NCI-H2029 (cell line): ENCODE results near the gene INTS1.
A peak's percentile ranks its signal among the peaks of the same experiment; 100 is the strongest.

Experiments
- DNase-seq: peaks from one replicate; lab custom pipeline; 2025; lab: John Stamatoyannopoulos, UW

Gene INTS1

DNA sequence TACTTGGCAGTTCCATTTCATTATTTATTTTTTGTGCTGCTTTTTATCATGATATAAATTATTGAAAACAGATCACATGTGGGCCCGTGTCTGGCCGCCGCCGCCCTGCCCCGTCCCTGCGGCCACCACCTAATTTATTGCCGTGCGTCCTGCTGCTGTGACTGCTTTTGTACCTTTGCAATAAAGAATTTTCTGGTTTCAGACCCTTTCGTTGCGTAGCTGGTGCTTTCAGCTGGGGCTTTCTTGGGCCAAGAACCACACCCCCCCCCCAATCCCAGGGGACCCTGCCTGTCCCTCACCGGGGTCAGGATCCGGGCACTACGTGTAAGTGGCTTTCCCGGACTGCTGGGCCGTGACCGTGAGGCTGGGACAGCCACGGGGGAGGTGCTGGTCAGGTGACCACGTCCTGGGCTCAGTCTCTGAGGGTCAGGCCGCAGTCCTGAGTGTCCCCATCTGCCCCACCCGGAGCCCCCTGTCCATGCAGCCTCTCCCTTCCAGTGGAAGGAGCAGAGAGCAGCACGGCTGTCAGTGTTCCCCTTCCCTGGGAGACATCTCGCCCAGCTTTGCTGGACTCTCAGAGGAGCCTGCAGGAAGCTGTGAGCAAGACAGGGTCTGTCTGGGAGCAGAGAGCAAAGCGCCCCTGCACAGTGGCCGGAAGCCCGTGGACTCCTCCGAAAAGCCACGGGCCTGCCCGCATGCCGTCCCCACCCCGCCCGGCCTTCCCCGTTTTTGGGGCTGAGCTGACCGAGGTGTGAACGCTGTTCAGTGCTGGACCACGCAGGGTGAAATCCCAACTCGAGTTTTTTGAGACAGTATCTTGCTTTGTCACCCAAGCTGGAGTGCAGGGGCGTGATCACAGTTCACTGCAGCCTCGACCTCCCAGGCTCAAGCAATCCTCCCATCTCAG, 38.9 kb upstream of the INTS1 start:
- DNase-seq, result no peak

DNA sequence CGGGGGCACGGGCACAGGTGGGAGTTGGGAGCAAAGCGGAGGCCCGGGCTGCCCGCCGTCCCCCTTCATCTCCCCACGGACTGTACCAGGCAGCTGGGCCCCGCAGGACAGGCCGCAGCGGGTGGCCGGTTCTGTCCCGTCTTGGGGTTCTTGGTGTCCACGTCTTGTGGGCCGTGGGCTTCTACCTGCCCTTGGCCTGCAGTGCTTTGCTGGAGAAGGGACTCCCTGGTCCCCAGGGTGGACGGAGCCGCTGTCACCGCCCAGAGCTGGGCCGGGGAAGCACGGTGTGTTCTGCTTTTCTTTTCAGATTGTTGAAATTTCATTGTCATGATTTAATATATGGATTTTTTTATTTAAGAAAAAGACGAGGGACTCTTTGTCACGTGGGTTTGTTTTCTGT, 38.1 kb upstream of the INTS1 start:
- DNase-seq, result no peak

DNA sequence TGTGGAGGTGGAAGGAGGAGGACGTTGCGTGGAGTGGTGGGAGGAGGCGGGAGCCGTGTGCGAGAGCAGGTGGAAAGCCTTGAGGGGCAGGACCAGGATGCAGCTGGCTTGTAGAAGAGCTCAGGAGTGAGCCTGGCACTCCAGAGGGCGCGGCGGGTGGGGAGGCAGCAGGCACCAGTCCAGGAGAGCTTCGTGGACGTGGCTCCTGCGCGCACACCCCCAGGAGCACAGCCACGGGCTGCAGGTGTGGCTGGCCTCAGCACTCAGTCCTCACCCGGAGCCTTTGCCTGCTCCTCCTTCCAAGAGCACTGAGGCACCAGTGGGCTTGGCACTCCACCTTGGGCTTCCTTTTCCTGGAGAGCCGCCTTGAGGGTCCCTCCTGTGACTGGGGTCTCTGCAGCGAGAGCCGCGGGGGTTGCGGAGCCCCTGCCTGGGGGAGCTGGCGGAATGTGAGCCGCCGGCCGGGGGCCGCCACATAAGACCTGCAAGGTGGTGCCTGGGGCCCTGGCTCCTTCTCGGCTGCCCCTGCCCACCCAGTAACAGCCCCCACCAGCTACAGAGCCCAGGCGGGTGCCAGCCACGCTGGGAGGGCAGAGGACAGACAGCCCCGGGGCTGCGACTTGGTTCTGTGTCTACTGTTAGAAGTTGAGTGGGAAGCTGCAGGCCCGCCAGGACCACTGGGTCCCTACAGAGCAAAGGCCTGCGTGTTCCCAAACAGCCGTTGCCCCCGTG, 37.4 kb upstream of the INTS1 start:
- no peak for DNase-seq

DNA sequence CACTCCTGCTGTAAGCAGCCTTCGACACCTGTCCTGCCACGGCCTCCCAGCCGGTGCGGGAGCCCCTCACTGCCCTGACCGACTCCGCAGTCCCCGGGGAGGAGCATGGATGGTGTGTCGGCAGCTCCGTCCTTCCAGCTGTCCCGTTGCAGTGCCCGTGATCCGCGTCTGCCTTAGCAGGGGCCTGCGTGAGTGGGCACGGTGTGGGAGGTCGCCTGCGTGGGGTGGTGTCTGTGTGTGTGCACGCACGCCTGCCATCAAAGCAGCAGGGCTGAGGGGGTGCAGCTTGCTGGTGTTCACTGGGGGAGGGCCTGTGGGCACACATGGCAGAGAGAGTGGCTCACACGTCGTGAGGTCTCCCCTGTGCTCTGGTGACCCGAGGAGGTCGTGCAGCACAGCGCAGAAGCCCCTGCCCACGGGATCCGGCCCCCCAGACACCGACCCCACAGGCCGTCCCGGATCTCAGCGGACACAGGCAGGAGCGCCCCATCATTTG, 36.6 kb upstream of the INTS1 start:
- no peak for DNase-seq

DNA sequence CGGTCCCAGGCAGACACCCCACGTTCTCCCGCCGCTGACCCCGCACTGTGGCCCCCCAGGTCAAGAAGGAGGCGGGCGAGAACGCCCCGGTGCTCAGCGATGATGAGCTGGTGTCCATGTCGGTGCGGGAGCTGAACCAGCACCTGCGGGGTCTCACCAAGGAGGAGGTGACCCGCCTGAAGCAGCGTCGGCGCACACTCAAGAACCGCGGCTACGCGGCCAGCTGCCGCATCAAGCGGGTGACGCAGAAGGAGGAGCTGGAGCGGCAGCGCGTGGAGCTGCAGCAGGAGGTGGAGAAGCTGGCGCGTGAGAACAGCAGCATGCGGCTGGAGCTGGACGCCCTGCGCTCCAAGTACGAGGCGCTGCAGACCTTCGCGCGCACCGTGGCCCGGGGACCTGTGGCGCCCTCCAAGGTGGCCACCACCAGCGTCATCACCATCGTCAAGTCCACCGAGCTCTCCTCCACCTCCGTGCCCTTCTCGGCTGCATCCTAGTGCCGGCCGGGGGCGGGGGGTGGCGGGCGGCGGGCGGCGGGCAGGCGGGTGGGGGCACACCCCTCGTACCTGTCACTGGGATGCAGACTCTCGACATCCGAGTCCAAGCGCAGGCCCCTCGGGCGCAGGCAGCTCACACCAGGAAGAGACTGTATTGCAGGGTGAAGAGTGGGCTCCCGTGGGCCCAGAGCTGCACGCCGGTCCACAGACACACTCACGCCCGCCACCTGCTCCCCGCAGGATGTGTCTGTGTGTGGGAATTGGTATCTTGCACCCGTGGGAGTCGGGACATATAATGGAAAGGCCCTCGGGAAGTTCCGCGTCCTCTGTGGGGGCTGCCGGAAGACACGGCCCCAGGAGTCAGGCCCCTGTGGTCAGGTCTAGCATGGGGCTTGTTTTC, 35.9 kb upstream of the INTS1 start:
- DNase-seq, result no peak

DNA sequence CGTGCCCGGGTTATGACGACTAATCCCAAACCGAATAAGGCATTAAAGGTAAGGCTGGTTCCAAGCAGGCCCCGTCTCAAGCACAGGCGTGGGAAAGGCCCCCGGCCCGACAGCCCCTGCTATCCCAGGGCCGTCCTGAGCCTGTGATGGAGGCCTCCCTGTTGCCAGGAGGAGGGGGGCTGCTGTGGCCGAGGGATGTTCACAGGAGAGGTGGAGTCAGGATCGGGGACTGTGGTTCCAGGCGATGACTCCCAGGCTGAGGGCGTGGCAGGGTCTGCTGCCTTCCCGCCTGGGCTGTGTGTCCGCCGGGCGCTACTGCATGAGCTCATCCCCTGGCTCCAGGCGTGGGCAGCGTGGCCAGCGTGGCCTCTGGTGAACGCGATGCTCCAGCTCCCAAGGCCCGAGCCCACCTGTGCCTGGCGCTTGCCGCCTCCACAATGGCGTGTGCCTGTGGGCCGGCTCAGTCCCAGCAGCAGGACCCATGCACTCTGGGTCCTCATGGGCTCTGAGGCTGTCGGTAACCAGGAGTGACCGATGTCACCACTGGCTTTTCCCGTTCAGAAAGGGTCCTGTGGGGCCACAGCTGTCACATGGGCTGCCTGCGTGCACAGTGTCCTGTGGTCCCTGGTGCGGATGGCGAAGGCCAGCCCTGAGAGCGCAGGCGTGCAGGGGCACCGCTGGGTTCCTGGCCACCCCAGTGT, 35.1 kb upstream of the INTS1 start:
- DNase-seq, result no peak

DNA sequence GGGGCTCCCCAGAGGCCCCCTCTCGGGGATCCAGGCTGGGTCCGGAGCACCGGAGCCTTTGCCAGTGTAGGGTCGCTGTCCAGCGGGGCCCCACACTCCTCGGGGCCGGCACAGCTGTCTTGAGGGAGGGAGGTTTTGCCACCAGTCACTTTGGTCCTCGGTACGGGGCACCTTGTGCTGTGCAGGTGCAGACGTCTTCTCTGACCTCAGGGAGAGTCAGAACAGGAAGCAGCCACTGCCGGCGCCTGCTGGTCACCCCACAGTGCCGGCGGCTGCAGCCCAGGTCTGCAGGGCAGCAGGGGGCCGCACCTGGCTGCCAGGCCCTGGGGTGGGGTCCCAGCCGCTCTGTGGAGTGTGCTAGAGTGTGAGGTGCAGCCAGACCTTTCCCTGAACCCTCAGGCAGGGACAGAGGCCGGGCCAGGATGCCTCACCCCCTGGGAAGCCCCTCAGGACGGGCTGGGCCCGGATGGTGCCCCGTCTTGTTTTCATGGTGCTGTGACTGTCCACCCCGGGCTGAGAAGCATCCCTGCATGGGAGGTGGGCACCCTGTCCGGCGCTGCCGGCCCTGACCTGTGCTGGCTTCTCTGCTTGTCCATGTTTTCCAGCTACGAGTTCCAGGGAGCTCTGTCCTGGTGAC, 34.5 kb upstream of the INTS1 start:
- no peak for DNase-seq

DNA sequence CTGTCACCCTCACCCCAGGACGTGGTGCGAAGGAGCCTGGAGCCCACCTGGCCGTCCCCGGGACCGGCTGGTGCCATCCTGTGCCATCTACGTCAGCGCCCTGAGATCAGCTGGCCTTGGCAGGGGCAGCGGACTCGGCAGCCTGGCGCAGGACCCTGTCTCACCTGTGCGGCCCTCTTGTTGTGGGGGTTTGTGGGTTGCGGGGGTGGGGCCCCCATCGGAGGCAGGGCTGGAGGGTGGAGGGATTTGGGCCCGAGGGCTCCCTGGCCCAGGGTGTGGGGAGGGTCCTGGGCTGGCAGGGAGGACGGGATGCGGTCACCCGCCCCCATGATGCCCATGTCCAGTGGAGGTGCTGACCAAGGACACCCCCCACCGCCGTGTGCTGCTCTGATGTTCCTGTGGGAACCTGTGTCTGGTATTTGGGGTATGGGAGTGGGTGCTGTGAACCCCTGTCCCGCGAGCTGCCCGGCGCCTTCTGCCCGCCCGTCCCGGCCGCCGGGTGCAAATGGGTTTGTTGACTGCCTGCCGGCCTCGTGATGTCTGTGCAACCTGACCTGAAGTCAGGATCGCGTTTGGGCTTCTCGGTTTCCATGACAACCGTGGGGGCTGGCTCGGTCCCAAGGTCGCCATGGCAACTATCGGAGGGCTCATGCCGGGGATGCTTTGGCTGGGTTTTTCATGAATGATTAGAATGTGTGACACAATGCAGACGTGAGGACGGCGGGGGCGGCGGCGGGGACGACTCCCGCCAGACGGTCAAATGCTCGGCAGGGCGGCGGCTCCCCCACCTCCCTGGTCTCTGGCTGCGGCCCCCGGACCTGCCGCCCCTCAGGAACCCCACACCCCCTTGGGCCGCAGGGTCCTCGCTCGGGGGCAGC, 33.6 kb upstream of the INTS1 start:
- no peak for DNase-seq

DNA sequence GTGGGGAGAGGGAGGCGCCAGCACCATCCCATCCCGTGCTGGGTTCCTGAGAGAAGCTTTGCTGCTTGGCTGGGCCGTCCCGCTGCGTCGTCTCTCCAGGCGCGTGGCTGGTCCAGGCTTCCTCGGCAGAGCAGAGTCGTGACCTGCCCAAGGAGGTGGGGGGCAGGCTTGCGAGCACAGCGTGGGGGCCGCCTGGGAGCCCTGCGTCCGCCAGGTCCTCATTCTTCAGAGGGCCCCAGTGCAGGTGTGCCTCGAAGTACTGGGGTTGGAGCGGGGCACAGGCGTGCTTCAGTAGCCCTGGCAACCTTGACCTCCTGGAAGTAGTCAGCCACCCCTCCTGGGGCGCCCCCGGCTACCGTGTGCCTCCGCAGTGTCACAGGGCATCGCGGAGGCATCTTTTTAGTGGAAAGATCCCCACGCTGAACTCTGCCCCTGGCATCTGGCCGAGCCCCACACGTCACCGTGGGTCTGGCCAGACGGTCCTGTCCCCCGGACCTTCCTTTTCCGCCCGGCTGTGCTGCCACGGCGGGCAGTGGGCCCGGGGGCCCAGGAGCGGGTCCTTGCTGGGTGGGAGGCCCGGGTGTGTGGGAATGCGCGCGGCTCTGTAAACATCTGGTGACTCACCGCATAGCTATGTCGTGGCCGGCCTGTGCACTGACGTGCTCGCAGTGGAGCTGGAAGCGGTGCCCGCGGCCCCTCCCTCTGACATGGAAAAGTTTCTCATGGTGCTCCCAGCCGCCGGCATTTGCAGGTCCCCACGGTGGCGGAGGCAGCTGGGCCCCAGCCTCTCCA, 32.8 kb upstream of the INTS1 start:
- DNase-seq, result no peak

DNA sequence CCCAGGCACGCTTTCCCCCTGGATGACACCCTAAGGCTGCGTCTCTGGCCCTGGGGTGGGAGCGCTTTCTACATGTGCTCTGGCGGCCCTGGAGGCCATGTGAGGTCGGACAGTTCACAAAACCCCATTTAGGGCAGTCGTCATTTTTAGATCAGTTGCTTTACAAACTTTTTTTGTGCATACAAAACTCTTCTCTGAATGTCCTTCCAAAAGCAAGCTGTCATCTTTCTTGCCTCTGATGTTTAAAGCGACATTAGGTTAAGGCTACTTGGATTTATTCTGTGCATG, 32.2 kb upstream of the INTS1 start:
- no peak for DNase-seq

DNA sequence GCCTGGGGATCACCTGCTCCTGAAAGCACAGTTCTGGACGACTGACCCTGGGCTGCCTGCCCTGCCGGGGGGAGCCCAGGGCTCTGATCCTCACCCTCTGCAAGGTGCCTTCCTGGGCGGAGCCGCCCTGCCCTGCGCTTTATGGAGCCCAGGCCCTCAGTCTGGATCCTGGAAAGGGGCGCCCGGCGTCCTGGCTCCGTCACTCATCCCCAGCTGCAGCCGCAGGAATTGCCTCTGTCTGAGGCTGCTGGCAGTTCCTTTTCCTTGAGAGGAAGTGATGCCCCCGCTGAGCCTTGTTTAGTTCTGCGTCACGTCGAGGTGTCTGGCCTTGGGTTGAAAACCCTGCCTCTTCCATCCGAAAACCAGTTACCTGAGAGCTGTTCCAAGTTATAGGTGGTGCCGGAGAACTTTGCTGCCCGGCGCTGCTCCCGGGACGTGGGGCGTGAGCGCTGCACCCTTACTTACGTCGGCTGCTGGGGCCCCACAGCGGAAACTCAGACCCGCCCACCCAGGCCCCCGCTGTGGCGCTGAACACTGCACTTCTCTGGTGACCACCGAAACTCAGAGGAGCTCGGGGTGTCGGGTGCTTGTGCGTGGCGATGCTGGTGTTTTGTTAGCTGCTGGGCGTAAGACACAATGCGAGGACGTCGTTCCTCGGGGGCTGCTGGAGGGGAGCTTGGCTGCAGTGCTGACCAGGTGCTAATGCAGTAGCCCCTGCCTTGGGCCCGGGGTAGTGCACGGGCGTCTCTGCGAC, 31.7 kb upstream of the INTS1 start:
- no peak for DNase-seq

DNA sequence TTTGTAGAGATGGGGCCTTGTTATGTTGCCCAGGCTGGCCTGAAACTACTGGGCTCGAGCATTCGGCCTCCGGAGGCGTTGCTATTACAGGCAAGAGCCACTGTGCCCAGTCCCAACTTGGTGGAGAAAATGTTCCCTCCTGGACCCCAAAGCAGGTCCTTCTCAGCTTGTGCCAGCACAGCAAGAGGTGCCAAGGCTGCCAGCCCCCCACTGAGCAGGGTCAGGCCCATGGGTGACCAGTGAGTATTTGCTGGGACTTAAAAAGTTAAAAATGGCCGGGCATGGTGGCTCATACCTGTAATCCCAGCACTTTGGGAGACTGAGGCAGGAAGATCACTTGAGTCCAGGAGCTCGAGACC, 30.9 kb upstream of the INTS1 start:
- no peak for DNase-seq

DNA sequence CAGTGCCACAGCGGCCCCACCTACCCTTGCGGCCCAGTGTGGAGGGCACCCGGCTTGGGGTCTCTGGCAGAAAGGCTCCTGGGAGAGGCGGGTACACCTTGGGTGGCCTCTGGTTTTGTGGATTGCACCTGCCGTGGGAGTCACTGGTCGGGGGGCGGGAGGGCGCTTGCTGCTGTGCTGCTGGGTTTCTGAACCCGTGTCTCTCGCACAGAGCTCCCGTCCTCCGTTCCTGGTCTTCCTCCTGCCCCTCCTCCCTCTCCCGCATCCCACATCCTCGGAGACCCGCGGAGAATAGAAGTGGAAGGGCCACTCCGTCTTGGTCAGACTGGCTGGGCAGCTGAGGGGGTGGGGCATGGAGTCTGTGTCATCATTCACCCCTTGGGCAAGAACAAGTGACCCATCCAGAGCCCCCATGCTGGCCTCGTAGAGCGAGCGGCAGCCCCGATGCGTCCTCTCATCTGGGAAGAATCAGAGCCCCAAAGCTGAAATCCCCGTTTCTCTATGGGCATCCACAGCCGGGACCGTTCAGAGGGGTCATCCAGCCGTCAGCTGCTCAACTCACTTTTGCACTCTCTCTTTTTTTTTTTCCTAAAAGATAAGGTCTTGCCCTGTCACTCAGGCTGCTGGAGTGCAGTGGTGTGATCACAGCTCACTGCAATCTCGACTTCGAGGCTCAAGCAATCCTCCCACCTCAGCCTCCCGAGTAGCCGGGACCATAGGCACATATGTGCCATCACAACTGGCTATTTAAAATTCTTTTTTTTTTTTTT, 30.3 kb upstream of the INTS1 start:
- DNase-seq, result no peak

DNA sequence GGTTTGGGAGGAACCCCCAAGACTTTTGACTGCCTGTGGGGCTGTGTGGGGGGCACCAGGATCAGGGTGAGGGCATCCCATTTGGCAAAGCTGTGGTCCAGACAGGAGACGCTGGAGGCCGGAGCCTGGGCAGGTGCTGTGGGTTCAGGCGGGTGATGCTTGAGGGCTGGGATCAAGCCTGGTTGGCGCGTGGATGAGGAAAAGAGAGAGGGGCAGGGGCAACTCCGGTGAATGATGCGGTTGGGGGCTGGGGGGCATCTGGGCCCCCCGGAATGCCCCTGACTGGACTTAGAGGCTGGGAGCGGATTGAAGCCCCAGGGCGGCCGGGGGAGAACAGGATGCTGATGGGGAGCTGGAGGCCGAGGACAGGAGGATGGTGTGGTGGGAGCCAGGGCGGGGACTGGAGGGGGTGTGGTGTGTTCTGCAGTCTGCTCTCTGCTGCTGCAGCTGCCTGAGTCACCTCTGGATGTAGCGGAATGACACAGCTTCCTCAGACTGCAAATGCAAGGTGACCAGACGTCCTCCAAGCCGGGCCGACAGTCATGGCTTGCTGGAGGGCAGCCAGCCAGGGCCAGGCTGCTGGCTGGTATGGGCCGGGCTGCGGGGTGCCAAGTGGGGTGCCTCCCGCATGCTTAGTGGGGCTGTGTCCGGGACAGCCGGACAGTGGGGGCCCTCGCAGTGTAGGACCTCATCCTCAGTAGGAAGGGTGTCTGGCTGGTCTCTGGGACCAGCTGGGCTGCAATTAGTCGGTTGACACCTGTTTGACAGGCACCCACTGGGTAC, 29.5 kb upstream of the INTS1 start:
- no peak for DNase-seq

DNA sequence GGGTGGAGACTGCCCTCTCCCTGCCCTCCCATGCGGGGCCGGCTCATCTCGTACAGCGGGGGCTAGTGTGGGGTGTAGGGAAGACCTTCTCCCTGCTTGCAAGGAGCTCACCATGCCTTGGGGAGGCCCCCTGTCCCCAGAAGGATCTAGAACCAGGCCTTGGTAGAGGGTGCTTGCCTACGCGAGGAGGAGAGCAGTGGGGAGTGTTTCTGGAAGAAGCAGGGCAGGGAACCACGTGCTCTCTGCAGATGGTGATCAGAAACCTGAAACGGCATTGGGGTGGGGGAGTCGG, 29.0 kb upstream of the INTS1 start:
- DNase-seq, result no peak

DNA sequence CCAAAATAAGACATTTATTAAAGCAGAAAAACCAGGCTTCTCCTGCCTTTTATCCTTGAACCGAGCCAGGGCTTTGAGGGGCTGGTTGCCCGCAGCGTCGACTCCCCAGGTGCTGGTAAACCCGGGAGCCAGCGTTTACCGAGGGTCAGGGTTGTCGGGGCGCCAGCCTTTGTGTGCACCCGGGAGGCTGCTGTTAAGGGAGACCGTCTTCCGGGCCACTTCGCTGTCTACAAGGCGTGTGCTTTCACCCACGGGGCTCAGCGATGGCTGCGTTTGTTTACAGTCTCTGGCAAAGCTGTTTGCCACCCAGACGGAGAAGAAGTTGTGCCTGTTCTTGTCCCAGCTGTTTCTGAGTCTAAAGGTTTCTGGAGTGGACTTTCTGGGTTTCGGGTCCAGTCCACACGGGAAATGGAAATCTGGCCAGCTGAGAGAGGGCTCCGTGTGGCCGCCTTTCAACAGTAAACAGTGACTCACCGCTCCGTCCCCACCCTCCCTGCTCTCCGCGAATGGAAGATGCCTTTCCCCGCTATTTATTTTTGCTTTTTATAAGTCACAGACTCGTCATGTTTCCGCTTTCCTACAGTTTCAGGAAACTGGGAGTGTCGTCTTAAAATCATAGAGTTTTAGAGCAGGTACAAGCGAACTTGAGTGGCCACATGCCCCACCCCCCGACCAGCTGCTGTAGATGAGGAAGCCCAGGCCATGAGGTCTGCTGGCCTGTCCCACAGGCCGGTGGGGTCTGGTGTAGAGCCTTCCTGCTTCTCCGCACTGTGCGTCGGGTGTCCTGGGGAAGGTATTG, 28.5 kb upstream of the INTS1 start:
- DNase-seq, result peak; percentile 70
